B cell (primary cell): Measurements from ENCODE around the gene SIGLEC14.

Experiments
- EZH2 ChIP-seq: IDR thresholded peaks from 2 replicates; pipeline ENCODE4 v1.6.1; 2012; ENCODE audit warnings: borderline replicate concordance, low read depth, mild to moderate bottlenecking, moderate library complexity, low read length; ENCODE audit not compliant: insufficient read depth, poor library complexity, severe bottlenecking
- TF ChIP-seq, protein P1 (sequence below): fragments of 200-600 bp; IDR thresholded peaks from one replicate; pipeline ENCODE4 v1.8.0; 2022; ENCODE audit warnings: antibody characterized with exemption, mild to moderate bottlenecking

DNA sequence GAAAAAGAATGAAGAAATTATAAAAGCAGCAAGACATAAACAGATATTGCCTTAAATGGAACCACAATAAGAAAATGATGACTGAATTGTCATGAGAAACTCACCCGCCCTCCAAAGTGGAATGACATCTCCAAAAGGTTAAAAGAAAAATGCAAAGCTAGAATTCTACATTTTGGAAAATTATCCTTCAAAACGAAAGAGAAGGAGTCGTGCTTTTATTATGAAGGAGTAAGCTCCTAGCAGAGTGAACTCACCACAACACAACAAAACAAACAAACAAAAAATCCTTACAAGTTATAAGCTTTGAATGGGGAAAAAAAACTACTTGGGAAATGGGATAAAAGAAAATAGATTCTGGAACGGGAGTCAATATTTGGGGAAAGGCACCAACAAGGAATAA, 6.7 kb downstream of the SIGLEC14 start:
- TF ChIP-seq, protein P1, sequence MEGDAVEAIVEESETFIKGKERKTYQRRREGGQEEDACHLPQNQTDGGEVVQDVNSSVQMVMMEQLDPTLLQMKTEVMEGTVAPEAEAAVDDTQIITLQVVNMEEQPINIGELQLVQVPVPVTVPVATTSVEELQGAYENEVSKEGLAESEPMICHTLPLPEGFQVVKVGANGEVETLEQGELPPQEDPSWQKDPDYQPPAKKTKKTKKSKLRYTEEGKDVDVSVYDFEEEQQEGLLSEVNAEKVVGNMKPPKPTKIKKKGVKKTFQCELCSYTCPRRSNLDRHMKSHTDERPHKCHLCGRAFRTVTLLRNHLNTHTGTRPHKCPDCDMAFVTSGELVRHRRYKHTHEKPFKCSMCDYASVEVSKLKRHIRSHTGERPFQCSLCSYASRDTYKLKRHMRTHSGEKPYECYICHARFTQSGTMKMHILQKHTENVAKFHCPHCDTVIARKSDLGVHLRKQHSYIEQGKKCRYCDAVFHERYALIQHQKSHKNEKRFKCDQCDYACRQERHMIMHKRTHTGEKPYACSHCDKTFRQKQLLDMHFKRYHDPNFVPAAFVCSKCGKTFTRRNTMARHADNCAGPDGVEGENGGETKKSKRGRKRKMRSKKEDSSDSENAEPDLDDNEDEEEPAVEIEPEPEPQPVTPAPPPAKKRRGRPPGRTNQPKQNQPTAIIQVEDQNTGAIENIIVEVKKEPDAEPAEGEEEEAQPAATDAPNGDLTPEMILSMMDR = no peak
- TF ChIP-seq EZH2 = no peak
